ENCODE data around the gene LTBP2.

The LTBP2 gene

GRCh38 chr14:74578479-74578878 lies 33.6 kb downstream of the LTBP2 start:
- Histone ChIP-seq H2AFZ (ENCODE audit: low read length) (no peak overlapping the region), H3K9me3 (replicated peaks; ENCODE audit: insufficient read depth, low read length) (no peaks in the 10 kb centered on the region), H3K9me2 (replicated peaks; ENCODE audit: insufficient read depth, low read length) (no peaks in the 10 kb centered on the region), H3K79me2 (ENCODE audit: low read length) (no peaks in the 10 kb centered on the region), H4K20me1 (ENCODE audit: insufficient read depth, low read length) (no peaks in the 10 kb centered on the region), H3K4me3 (ENCODE audit: low read length) (no peak overlapping the region), H3K27me3 (replicated peaks; ENCODE audit: insufficient read depth, low read length) (no peaks in the 10 kb centered on the region), H3K27ac (ENCODE audit: low read length) (no peak overlapping the region), H3K4me1 (ENCODE audit: low read length) (no peaks in the 10 kb centered on the region), H3K9ac (ENCODE audit: low read length) (no peak overlapping the region), H3K36me3 (replicated peaks; ENCODE audit: insufficient read depth, low read length) (no peaks in the 10 kb centered on the region), H3K4me2 (ENCODE audit: low read depth, low read length) (no peak overlapping the region), H3F3A (ENCODE audit: insufficient read depth, low read length) (no peaks in the 10 kb centered on the region)
- DNase-seq = no peak
- TF ChIP-seq EZH2 (optimal IDR thresholded peaks at IDR 0.05; ENCODE audit: low read depth, low read length) = no peak
- TF ChIP-seq EZH2phosphoT487 (IDR thresholded peaks at IDR 0.05; ENCODE audit: low read length) = no peak
- TF ChIP-seq CTCF (IDR thresholded peaks at IDR 0.05; ENCODE audit: low read length) = no peak

GRCh38 chr14:74577948-74578275 lies 34.1 kb downstream of the LTBP2 start:
- Histone ChIP-seq H4K20me1 (ENCODE audit: insufficient read depth, low read length) (no peaks in the 10 kb centered on the region), H3K79me2 (ENCODE audit: low read length) (no peaks in the 10 kb centered on the region), H2AFZ (ENCODE audit: low read length) (no peak overlapping the region), H3K4me1 (ENCODE audit: low read length) (no peaks in the 10 kb centered on the region), H3K4me2 (ENCODE audit: low read depth, low read length) (no peak overlapping the region), H3F3A (ENCODE audit: insufficient read depth, low read length) (no peaks in the 10 kb centered on the region), H3K27ac (ENCODE audit: low read length) (no peak overlapping the region), H3K9ac (ENCODE audit: low read length) (no peak overlapping the region), H3K27me3 (replicated peaks; ENCODE audit: insufficient read depth, low read length) (no peaks in the 10 kb centered on the region), H3K9me3 (replicated peaks; ENCODE audit: insufficient read depth, low read length) (no peaks in the 10 kb centered on the region), H3K9me2 (replicated peaks; ENCODE audit: insufficient read depth, low read length) (no peaks in the 10 kb centered on the region), H3K4me3 (ENCODE audit: low read length) (no peak overlapping the region), H3K36me3 (replicated peaks; ENCODE audit: insufficient read depth, low read length) (no peaks in the 10 kb centered on the region)
- no peak for TF ChIP-seq CTCF (IDR thresholded peaks at IDR 0.05; ENCODE audit: low read length)
- TF ChIP-seq EZH2phosphoT487 (IDR thresholded peaks at IDR 0.05; ENCODE audit: low read length) = no peak
- TF ChIP-seq EZH2 (optimal IDR thresholded peaks at IDR 0.05; ENCODE audit: low read depth, low read length) = no peak
- no peak for DNase-seq

GRCh38 chr14:74577247-74577947 lies 34.6 kb downstream of the LTBP2 start:
- no peak overlapping the region for H3K4me2 ChIP-seq (ENCODE audit: low read depth, low read length)
- no peaks in the 10 kb centered on the region for H3F3A ChIP-seq (ENCODE audit: insufficient read depth, low read length)
- H3K9me2 ChIP-seq (replicated peaks; ENCODE audit: insufficient read depth, low read length) = no peaks in the 10 kb centered on the region
- no peaks in the 10 kb centered on the region for H3K9me3 ChIP-seq (replicated peaks; ENCODE audit: insufficient read depth, low read length)
- no peak overlapping the region for H2AFZ ChIP-seq (ENCODE audit: low read length)
- DNase-seq = no peak
- no peaks in the 10 kb centered on the region for H3K36me3 ChIP-seq (replicated peaks; ENCODE audit: insufficient read depth, low read length)
- H3K4me3 ChIP-seq (ENCODE audit: low read length) = no peak overlapping the region
- TF ChIP-seq EZH2 (optimal IDR thresholded peaks at IDR 0.05; ENCODE audit: low read depth, low read length) (no peak), CTCF (IDR thresholded peaks at IDR 0.05; ENCODE audit: low read length) (no peak), EZH2phosphoT487 (IDR thresholded peaks at IDR 0.05; ENCODE audit: low read length) (no peak)
- no peak overlapping the region for H3K27ac ChIP-seq (ENCODE audit: low read length)
- no peaks in the 10 kb centered on the region for H3K4me1 ChIP-seq (ENCODE audit: low read length)
- H3K79me2 ChIP-seq (ENCODE audit: low read length) = no peaks in the 10 kb centered on the region
- no peaks in the 10 kb centered on the region for H4K20me1 ChIP-seq (ENCODE audit: insufficient read depth, low read length)
- no peaks in the 10 kb centered on the region for H3K27me3 ChIP-seq (replicated peaks; ENCODE audit: insufficient read depth, low read length)
- no peak overlapping the region for H3K9ac ChIP-seq (ENCODE audit: low read length)

All from MM.1S (cell line).